ENCODE results near the gene FAM168B.

Gene FAM168B, protein sequence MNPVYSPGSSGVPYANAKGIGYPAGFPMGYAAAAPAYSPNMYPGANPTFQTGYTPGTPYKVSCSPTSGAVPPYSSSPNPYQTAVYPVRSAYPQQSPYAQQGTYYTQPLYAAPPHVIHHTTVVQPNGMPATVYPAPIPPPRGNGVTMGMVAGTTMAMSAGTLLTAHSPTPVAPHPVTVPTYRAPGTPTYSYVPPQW

GRCh38 chr2:131093006-131093695, at the start of gene FAM168B:
FAM168B (minus strand) TSS chr2:131093460; CDS start chr2:131082646, 10,814 bp downstream.
- Mint-ChIP-seq H3K27ac (peak within 1 kb of the TSS; percentile 96), H3K36me3 (peaks cover 7 to 12% of the 10 kb centered on the region in 2 donors), H3K4me1 (peaks cover 5 to 14% of the 10 kb centered on the region in 2 donors), H3K4me3 (peak within 1 kb of the TSS; percentile 87 to 90), H3K27me3 (no peaks in the 10 kb centered on the region), H3K9me3 (no peaks in the 10 kb centered on the region)
- DNase-seq (peak; percentile 85), ATAC-seq (replicated peaks) (peak; percentile 85 to 91)

DNA sequence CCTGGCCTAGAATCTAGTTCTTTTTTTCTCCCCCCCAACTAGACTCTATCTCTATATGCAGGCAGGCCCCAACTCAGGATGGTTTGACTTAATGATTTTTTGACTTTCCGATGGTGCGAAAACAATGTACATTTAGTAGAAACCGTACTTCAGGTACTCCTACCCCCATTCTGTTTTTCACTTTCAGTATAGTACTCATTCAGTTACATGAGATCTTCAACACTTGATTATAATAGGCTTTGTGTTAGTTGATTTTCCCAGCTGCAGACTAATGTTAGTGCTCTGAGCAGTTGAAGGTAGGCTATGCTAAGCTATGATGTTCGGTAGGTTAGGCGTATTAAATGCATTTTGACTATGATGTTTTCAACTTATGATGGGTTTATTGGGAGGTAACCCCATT, 49.6 kb upstream of the FAM168B start:
- H3K27ac Mint-ChIP-seq: no peak overlapping the region

GRCh38 chr2:131140581-131140980, 47.3 kb upstream of the FAM168B start:
- no peak for ATAC-seq (replicated peaks)
- H3K27ac Mint-ChIP-seq: peak overlapping the region; percentile 56
- peaks cover 13 to 29% of the 10 kb centered on the region in 2 donors for H3K4me1 Mint-ChIP-seq
- H3K27me3 Mint-ChIP-seq: no peaks in the 10 kb centered on the region
- peaks cover 64 to 86% of the 10 kb centered on the region in 2 donors for H3K36me3 Mint-ChIP-seq
- DNase-seq: no peak
- no peak overlapping the region for H3K4me3 Mint-ChIP-seq
- H3K9me3 Mint-ChIP-seq: no peaks in the 10 kb centered on the region

More for the DNA sequence above, 49.6 kb upstream of the FAM168B start:
- DNase-seq: no peak
- Mint-ChIP-seq H3K36me3 (peaks cover 57 to 71% of the 10 kb centered on the region in 2 donors), H3K4me1 (peaks cover 10 to 21% of the 10 kb centered on the region in 2 donors), H3K27me3 (no peaks in the 10 kb centered on the region), H3K4me3 (no peak overlapping the region), H3K9me3 (no peaks in the 10 kb centered on the region)
- ATAC-seq (replicated peaks): no peak

- ATAC-seq (replicated peaks): no peak
- H3K4me3 Mint-ChIP-seq: no peak overlapping the region
- no peaks in the 10 kb centered on the region for H3K27me3 Mint-ChIP-seq
- peaks cover 2 to 7% of the 10 kb centered on the region in 2 donors for H3K4me1 Mint-ChIP-seq
- DNase-seq: no peak
- H3K9me3 Mint-ChIP-seq: no peaks in the 10 kb centered on the region
- no peak overlapping the region for H3K27ac Mint-ChIP-seq
- peaks cover 48 to 74% of the 10 kb centered on the region in 2 donors for H3K36me3 Mint-ChIP-seq
Measured at GRCh38 chr2:131132729-131133128, 39.5 kb upstream of the FAM168B start.

- H3K27ac Mint-ChIP-seq: no peak overlapping the region
- H3K4me1 Mint-ChIP-seq: no peaks in the 10 kb centered on the region
- DNase-seq: no peak
- H3K4me3 Mint-ChIP-seq: no peak overlapping the region
- peaks cover 48 to 73% of the 10 kb centered on the region in 2 donors for H3K36me3 Mint-ChIP-seq
- H3K9me3 Mint-ChIP-seq: no peaks in the 10 kb centered on the region
- H3K27me3 Mint-ChIP-seq: no peaks in the 10 kb centered on the region
- no peak for ATAC-seq (replicated peaks)
Measured at GRCh38 chr2:131130298-131130596, 37.0 kb upstream of the FAM168B start.

DNA sequence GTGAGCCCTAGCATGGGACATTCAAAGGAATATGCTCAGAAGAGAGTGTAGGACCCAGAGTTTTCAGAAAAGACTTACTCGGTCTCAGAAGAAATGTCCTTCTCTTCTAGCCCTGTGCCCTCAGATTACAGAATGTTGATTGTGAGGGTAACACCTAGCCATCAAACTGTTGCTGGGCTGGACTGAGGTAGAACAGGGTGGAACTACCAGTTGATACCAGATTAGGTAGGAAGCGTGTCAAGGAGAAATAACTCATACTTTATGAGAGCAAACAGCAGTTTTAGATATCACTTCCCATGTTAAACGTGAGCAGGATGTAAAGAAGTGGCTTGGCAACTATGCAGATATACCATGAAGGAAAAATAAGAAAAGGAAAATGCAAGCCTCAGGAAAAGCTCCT, 34.7 kb upstream of the FAM168B start:
- Mint-ChIP-seq H3K27me3 (no peaks in the 10 kb centered on the region), H3K4me3 (no peak overlapping the region), H3K27ac (no peak overlapping the region), H3K36me3 (peaks cover 50 to 71% of the 10 kb centered on the region in 2 donors), H3K4me1 (no peaks in the 10 kb centered on the region), H3K9me3 (no peaks in the 10 kb centered on the region)
- ATAC-seq (replicated peaks) (no peak), DNase-seq (no peak)

DNA sequence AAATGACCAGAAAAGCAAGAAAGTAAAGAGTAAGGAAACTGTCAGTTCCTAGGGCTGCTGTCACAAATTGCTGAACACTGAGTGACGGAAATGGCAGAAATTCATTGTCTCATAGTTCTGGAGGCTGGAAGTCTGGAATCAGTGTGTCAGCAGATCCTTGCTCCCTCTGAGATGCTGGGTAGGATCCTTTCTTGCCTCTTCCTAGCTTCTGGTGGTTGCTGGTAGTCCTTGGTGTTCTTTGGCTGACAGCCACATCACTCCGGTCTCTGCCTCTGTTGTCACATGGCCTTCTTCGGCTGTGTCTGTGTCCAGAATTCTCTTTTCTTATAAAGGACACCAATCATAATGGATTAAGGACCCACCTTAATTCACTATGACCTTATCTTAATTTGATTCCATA, 33.8 kb upstream of the FAM168B start:
- no peak for ATAC-seq (replicated peaks)
- Mint-ChIP-seq H3K27me3 (no peaks in the 10 kb centered on the region), H3K4me3 (no peak overlapping the region), H3K4me1 (peaks cover 0 to 1% of the 10 kb centered on the region in 2 donors), H3K27ac (no peak overlapping the region), H3K9me3 (no peaks in the 10 kb centered on the region), H3K36me3 (peaks cover 55 to 75% of the 10 kb centered on the region in 2 donors)
- no peak for DNase-seq

DNA sequence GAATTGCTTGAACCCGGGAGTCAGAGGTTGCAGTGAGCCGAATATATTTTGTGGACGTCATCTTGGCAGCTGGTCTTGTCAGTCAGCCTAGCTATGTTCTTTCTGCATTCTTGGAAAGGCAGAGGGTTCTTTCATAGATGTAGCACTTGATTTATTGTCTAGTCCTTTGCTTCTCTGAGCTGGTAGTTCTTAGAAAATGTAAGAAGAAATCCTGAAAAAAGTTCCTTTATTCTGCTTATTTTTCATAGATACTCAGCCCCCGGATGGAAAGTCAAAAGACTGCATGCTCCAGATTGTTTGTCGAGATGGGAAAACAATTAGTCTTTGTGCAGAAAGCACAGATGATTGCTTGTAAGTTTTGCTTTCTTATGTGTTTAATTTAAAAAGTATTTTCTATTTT, 33.2 kb upstream of the FAM168B start:
- H3K4me1 Mint-ChIP-seq: peaks cover 0 to 5% of the 10 kb centered on the region in 2 donors
- peaks cover 58 to 79% of the 10 kb centered on the region in 2 donors for H3K36me3 Mint-ChIP-seq
- H3K27me3 Mint-ChIP-seq: no peaks in the 10 kb centered on the region
- H3K9me3 Mint-ChIP-seq: no peaks in the 10 kb centered on the region
- H3K27ac Mint-ChIP-seq: no peak overlapping the region
- no peak overlapping the region for H3K4me3 Mint-ChIP-seq
- ATAC-seq (replicated peaks) (no peak), DNase-seq (no peak)

- Mint-ChIP-seq H3K4me1 (peaks cover 4 to 10% of the 10 kb centered on the region in 2 donors), H3K36me3 (peaks cover 58 to 79% of the 10 kb centered on the region in 2 donors), H3K9me3 (no peaks in the 10 kb centered on the region), H3K4me3 (no peak overlapping the region), H3K27me3 (no peaks in the 10 kb centered on the region), H3K27ac (peak overlapping the region; percentile 65)
- DNase-seq: no peak
- no peak for ATAC-seq (replicated peaks)
Measured at GRCh38 chr2:131125195-131125757, 32.0 kb upstream of the FAM168B start.

GRCh38 chr2:131123192-131123591, 29.9 kb upstream of the FAM168B start:
- Mint-ChIP-seq H3K4me1 (peaks cover 4 to 26% of the 10 kb centered on the region in 2 donors), H3K36me3 (peaks cover 43 to 66% of the 10 kb centered on the region in 2 donors), H3K9me3 (no peaks in the 10 kb centered on the region), H3K4me3 (no peak overlapping the region), H3K27ac (no peak overlapping the region), H3K27me3 (no peaks in the 10 kb centered on the region)
- no peak for DNase-seq
- no peak for ATAC-seq (replicated peaks)

- peaks cover 39 to 66% of the 10 kb centered on the region in 2 donors for H3K36me3 Mint-ChIP-seq
Measured at GRCh38 chr2:131122496-131122895, 29.2 kb upstream of the FAM168B start.

GRCh38 chr2:131121464-131121863, 28.2 kb upstream of the FAM168B start:
- Mint-ChIP-seq H3K27ac (no peak overlapping the region), H3K27me3 (no peaks in the 10 kb centered on the region), H3K4me1 (peaks cover 9 to 30% of the 10 kb centered on the region in 2 donors), H3K4me3 (no peak overlapping the region), H3K36me3 (peaks cover 42 to 63% of the 10 kb centered on the region in 2 donors), H3K9me3 (no peaks in the 10 kb centered on the region)
- DNase-seq: no peak
- no peak for ATAC-seq (replicated peaks)

More at GRCh38 chr2:131122496-131122895, 29.2 kb upstream of the FAM168B start:
- no peak for ATAC-seq (replicated peaks)
- DNase-seq: no peak
- Mint-ChIP-seq H3K4me1 (peaks cover 9 to 30% of the 10 kb centered on the region in 2 donors), H3K27me3 (no peaks in the 10 kb centered on the region), H3K9me3 (no peaks in the 10 kb centered on the region), H3K27ac (no peak overlapping the region), H3K4me3 (no peak overlapping the region)

DNA sequence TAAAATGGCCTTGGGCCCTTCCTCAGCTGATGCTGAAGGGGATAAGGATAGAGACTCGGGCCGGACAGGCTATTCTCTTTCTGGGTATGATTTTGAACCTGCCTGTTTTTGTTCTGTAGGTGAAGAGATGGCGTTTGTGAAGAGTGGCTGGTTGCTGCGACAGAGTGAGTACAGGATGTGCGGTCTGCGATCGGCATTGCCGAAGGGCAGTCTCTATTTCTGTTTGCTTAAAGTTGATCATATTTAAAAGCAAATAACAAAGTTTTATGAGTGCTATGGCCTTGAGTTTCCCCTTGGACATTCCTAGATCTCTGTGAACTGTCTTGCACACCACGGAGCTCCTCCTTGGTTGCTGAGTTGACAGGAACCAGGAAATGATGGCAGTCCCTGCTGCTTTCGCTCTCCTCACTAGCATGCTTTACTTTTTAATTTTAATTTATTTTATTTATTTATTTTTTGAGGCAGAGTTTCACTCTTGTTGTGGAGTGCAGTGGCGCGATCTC, 27.6 kb upstream of the FAM168B start:
- Mint-ChIP-seq H3K4me1 (peaks cover 9 to 30% of the 10 kb centered on the region in 2 donors), H3K9me3 (peaks cover 0 to 1% of the 10 kb centered on the region in 2 donors), H3K27ac (no peak overlapping the region), H3K27me3 (no peaks in the 10 kb centered on the region), H3K36me3 (peaks cover 46 to 66% of the 10 kb centered on the region in 2 donors), H3K4me3 (no peak overlapping the region)
- DNase-seq (no peak), ATAC-seq (replicated peaks) (no peak)

DNA sequence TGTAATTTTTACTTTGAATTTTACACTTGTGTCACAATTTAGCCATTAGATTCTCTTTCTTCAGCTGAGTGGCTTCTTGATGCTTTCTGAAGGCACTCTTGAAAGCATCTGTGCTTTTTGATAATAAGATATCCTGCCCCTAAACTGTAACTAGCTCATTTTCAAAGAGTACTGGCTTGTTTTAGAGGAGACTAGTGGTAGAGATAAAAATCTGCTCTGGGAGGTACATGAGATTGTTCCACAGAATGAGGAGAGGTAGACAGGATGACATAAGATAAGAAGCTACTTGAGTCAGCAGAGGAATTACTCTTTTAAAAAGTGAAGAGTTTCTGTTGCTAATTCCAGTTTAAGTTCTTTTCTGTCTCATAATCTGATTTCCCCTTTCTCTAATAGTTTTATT, 22.5 kb upstream of the FAM168B start:
- Mint-ChIP-seq H3K9me3 (peaks cover 6 to 7% of the 10 kb centered on the region in 2 donors), H3K27ac (no peak overlapping the region), H3K4me3 (no peak overlapping the region), H3K36me3 (peaks cover 60 to 73% of the 10 kb centered on the region in 2 donors), H3K27me3 (no peaks in the 10 kb centered on the region), H3K4me1 (peaks cover 22 to 64% of the 10 kb centered on the region in 2 donors)
- ATAC-seq (replicated peaks) (no peak), DNase-seq (no peak)

Measured in stimulated activated naive B cell treated with anti-CD40 and anti-IgM and Interleukin-4, amounts not matched to agents 10 μg/mL and 1 μg/mL and 100 μg/mL, for 72 hours (primary cell).